ENCODE measurements around the gene DYRK2.
"Not testable (repeated sequence)": the region's sequence is repeated elsewhere in the genome, so short reads cannot be mapped to it uniquely, and the experiment has no call there.

DYRK2 gene

GRCh38 chr12:67662910-67663538, 14.5 kb downstream of the DYRK2 start:
- Histone ChIP-seq H3K36me3 (ENCODE audit: control insufficient read depth, insufficient read depth, low read length) (peaks cover 6% of the 10 kb centered on the region), H3K27me3 (ENCODE audit: control insufficient read depth, insufficient read depth, low read length) (no peaks in the 10 kb centered on the region), H3K9ac (ENCODE audit: low read depth, low read length) (no peak overlapping the region), H3K4me1 (ENCODE audit: control insufficient read depth, insufficient read depth, low read length) (peaks cover 11% of the 10 kb centered on the region), H3K9me3 (ENCODE audit: control insufficient read depth, insufficient read depth, low read length) (no peaks in the 10 kb centered on the region), H3K4me3 (ENCODE audit: low read depth, low read length) (no peak overlapping the region)

GRCh38 chr12:67664171-67664570, 15.6 kb downstream of the DYRK2 start:
- H3K4me1 ChIP-seq (ENCODE audit: control insufficient read depth, insufficient read depth, low read length) = peaks cover 11% of the 10 kb centered on the region
- no peak overlapping the region for H3K9ac ChIP-seq (ENCODE audit: low read depth, low read length)
- no peak overlapping the region for H3K4me3 ChIP-seq (ENCODE audit: low read depth, low read length)
- no peaks in the 10 kb centered on the region for H3K36me3 ChIP-seq (ENCODE audit: control insufficient read depth, insufficient read depth, low read length)
- no peaks in the 10 kb centered on the region for H3K27me3 ChIP-seq (ENCODE audit: control insufficient read depth, insufficient read depth, low read length)
- H3K9me3 ChIP-seq (ENCODE audit: control insufficient read depth, insufficient read depth, low read length) = no peaks in the 10 kb centered on the region

GRCh38 chr12:67665679-67666078, 17.1 kb downstream of the DYRK2 start:
- no peak overlapping the region for H3K9ac ChIP-seq (ENCODE audit: low read depth, low read length)
- no peak overlapping the region for H3K4me3 ChIP-seq (ENCODE audit: low read depth, low read length)
- no peaks in the 10 kb centered on the region for H3K9me3 ChIP-seq (ENCODE audit: control insufficient read depth, insufficient read depth, low read length)
- peaks cover 11% of the 10 kb centered on the region for H3K4me1 ChIP-seq (ENCODE audit: control insufficient read depth, insufficient read depth, low read length)
- H3K27me3 ChIP-seq (ENCODE audit: control insufficient read depth, insufficient read depth, low read length) = no peaks in the 10 kb centered on the region
- H3K36me3 ChIP-seq (ENCODE audit: control insufficient read depth, insufficient read depth, low read length) = no peaks in the 10 kb centered on the region

- Histone ChIP-seq H3K4me3 (ENCODE audit: low read depth, low read length) (no peak overlapping the region), H3K4me1 (ENCODE audit: control insufficient read depth, insufficient read depth, low read length) (peaks cover 6% of the 10 kb centered on the region), H3K27me3 (ENCODE audit: control insufficient read depth, insufficient read depth, low read length) (no peaks in the 10 kb centered on the region), H3K36me3 (ENCODE audit: control insufficient read depth, insufficient read depth, low read length) (no peaks in the 10 kb centered on the region), H3K9ac (ENCODE audit: low read depth, low read length) (no peak overlapping the region), H3K9me3 (ENCODE audit: control insufficient read depth, insufficient read depth, low read length) (no peaks in the 10 kb centered on the region)
Observed at GRCh38 chr12:67666605-67667004, 18.1 kb downstream of the DYRK2 start.

- H3K4me3 ChIP-seq (ENCODE audit: low read depth, low read length) = no peak overlapping the region
- H3K9ac ChIP-seq (ENCODE audit: low read depth, low read length) = no peak overlapping the region
- H3K9me3 ChIP-seq (ENCODE audit: control insufficient read depth, insufficient read depth, low read length) = no peaks in the 10 kb centered on the region
- H3K27me3 ChIP-seq (ENCODE audit: control insufficient read depth, insufficient read depth, low read length) = no peaks in the 10 kb centered on the region
- peaks cover 6% of the 10 kb centered on the region for H3K4me1 ChIP-seq (ENCODE audit: control insufficient read depth, insufficient read depth, low read length)
- H3K36me3 ChIP-seq (ENCODE audit: control insufficient read depth, insufficient read depth, low read length) = no peaks in the 10 kb centered on the region
Observed at GRCh38 chr12:67667276-67668073, 18.9 kb downstream of the DYRK2 start.

- Histone ChIP-seq H3K36me3 (ENCODE audit: control insufficient read depth, insufficient read depth, low read length) (no peaks in the 10 kb centered on the region), H3K4me3 (ENCODE audit: low read depth, low read length) (no peak overlapping the region), H3K4me1 (ENCODE audit: control insufficient read depth, insufficient read depth, low read length) (peaks cover 6% of the 10 kb centered on the region), H3K9me3 (ENCODE audit: control insufficient read depth, insufficient read depth, low read length) (no peaks in the 10 kb centered on the region), H3K9ac (ENCODE audit: low read depth, low read length) (no peak overlapping the region), H3K27me3 (ENCODE audit: control insufficient read depth, insufficient read depth, low read length) (no peaks in the 10 kb centered on the region)
Observed at GRCh38 chr12:67669217-67669933, 20.8 kb downstream of the DYRK2 start.

GRCh38 chr12:67669934-67670631, 21.5 kb downstream of the DYRK2 start:
- Histone ChIP-seq H3K9me3 (ENCODE audit: control insufficient read depth, insufficient read depth, low read length) (no peaks in the 10 kb centered on the region), H3K9ac (ENCODE audit: low read depth, low read length) (no peak overlapping the region), H3K4me1 (ENCODE audit: control insufficient read depth, insufficient read depth, low read length) (peaks cover 6% of the 10 kb centered on the region), H3K36me3 (ENCODE audit: control insufficient read depth, insufficient read depth, low read length) (no peaks in the 10 kb centered on the region), H3K4me3 (ENCODE audit: low read depth, low read length) (no peak overlapping the region), H3K27me3 (ENCODE audit: control insufficient read depth, insufficient read depth, low read length) (no peaks in the 10 kb centered on the region)

GRCh38 chr12:67671419-67671818, 22.9 kb downstream of the DYRK2 start:
- Histone ChIP-seq H3K9me3 (ENCODE audit: control insufficient read depth, insufficient read depth, low read length) (no peaks in the 10 kb centered on the region), H3K9ac (ENCODE audit: low read depth, low read length) (no peak overlapping the region), H3K27me3 (ENCODE audit: control insufficient read depth, insufficient read depth, low read length) (no peaks in the 10 kb centered on the region), H3K36me3 (ENCODE audit: control insufficient read depth, insufficient read depth, low read length) (no peaks in the 10 kb centered on the region), H3K4me1 (ENCODE audit: control insufficient read depth, insufficient read depth, low read length) (no peaks in the 10 kb centered on the region), H3K4me3 (ENCODE audit: low read depth, low read length) (no peak overlapping the region)

GRCh38 chr12:67671892-67672291, 23.3 kb downstream of the DYRK2 start:
- no peak overlapping the region for H3K4me3 ChIP-seq (ENCODE audit: low read depth, low read length)

GRCh38 chr12:67672507-67672906, 24.0 kb downstream of the DYRK2 start:
- not testable (repeated sequence) for H3K9ac ChIP-seq (ENCODE audit: low read depth, low read length); H3K27me3 ChIP-seq (ENCODE audit: control insufficient read depth, insufficient read depth, low read length); H3K36me3 ChIP-seq (ENCODE audit: control insufficient read depth, insufficient read depth, low read length); H3K4me1 ChIP-seq (ENCODE audit: control insufficient read depth, insufficient read depth, low read length); H3K4me3 ChIP-seq (ENCODE audit: low read depth, low read length); H3K9me3 ChIP-seq (ENCODE audit: control insufficient read depth, insufficient read depth, low read length)

More at GRCh38 chr12:67671892-67672291, 23.3 kb downstream of the DYRK2 start:
- Histone ChIP-seq H3K9ac (ENCODE audit: low read depth, low read length) (no peak overlapping the region), H3K27me3 (ENCODE audit: control insufficient read depth, insufficient read depth, low read length) (no peaks in the 10 kb centered on the region), H3K4me1 (ENCODE audit: control insufficient read depth, insufficient read depth, low read length) (no peaks in the 10 kb centered on the region), H3K9me3 (ENCODE audit: control insufficient read depth, insufficient read depth, low read length) (no peaks in the 10 kb centered on the region), H3K36me3 (ENCODE audit: control insufficient read depth, insufficient read depth, low read length) (no peaks in the 10 kb centered on the region)

GRCh38 chr12:67673509-67673908, 25.0 kb downstream of the DYRK2 start:
- H3K9ac ChIP-seq (ENCODE audit: low read depth, low read length); H3K36me3 ChIP-seq (ENCODE audit: control insufficient read depth, insufficient read depth, low read length); H3K27me3 ChIP-seq (ENCODE audit: control insufficient read depth, insufficient read depth, low read length); H3K9me3 ChIP-seq (ENCODE audit: control insufficient read depth, insufficient read depth, low read length); H3K4me1 ChIP-seq (ENCODE audit: control insufficient read depth, insufficient read depth, low read length); H3K4me3 ChIP-seq (ENCODE audit: low read depth, low read length): not testable (repeated sequence)

Data from iPS-15b (cell line).